Activated naive CD4-positive, alpha-beta T cell treated with anti-CD3 and anti-CD28 coated beads, Interleukin-2, amount 10 ng/mL, durations not matched to agents 7 days and 5 days (primary cell): ENCODE measurements around the gene HLA-F.

Experiments
- CTCF ChIA-PET: fragments of 350-600 bp; sonication (Branson Sonifier 250); formaldehyde crosslinking; loops from one replicate; lab custom pipeline; 2021; ENCODE audit warnings: antibody characterized with exemption; lab: Charles Lee
- DNase-seq: peaks from one replicate; pipeline ENCODE4 v3.0.0-alpha.2; 2020
- H3K27ac Mint-ChIP-seq: one replicate; pipeline ENCODE4 v1.8.0; 2021; ENCODE audit warnings: mild to moderate bottlenecking, moderate library complexity, mixed read lengths
- H3K27me3 Mint-ChIP-seq: one replicate; pipeline ENCODE4 v1.8.0; 2021; ENCODE audit warnings: mild to moderate bottlenecking, mixed read lengths
- H3K36me3 Mint-ChIP-seq: one replicate; pipeline ENCODE4 v1.8.0; 2021; ENCODE audit warnings: mixed read lengths
- H3K4me1 Mint-ChIP-seq: one replicate; pipeline ENCODE4 v1.8.0; 2021; ENCODE audit warnings: mixed read lengths
- H3K4me3 Mint-ChIP-seq: one replicate; pipeline ENCODE4 v1.8.0; 2021; ENCODE audit warnings: mild to moderate bottlenecking, moderate library complexity, mixed read lengths
- H3K9me3 Mint-ChIP-seq: one replicate; pipeline ENCODE4 v1.8.0; 2021; ENCODE audit warnings: mixed read lengths

Gene HLA-F

GRCh38 chr6:29743568-29743967 lies 20.3 kb downstream of the HLA-F start:
- Mint-ChIP-seq H3K36me3 (peaks cover 13% of the 10 kb centered on the region), H3K4me3 (no peak overlapping the region), H3K9me3 (no peaks in the 10 kb centered on the region), H3K27me3 (peaks cover 11% of the 10 kb centered on the region), H3K4me1 (peaks cover 20% of the 10 kb centered on the region), H3K27ac (no peak overlapping the region)
- CTCF ChIA-PET, result interaction anchor here (1.1 kb wide), 1 partner anchor 9 kb away, joined by 3 read pairs; no protein-coding TSS in a partner anchor
- no peak for DNase-seq

- H3K36me3 Mint-ChIP-seq, result peaks cover 13% of the 10 kb centered on the region
- CTCF ChIA-PET, result interaction anchor here (1.1 kb wide), 1 partner anchor 9 kb away, joined by 3 read pairs; no protein-coding TSS in a partner anchor
- peaks cover 11% of the 10 kb centered on the region for H3K27me3 Mint-ChIP-seq
- no peak overlapping the region for H3K27ac Mint-ChIP-seq
- no peaks in the 10 kb centered on the region for H3K9me3 Mint-ChIP-seq
- H3K4me3 Mint-ChIP-seq, result no peak overlapping the region
- DNase-seq, result no peak
- H3K4me1 Mint-ChIP-seq, result peaks cover 23% of the 10 kb centered on the region
These were observed 20.9 kb downstream of the HLA-F start for GRCh38 chr6:29744131-29744530.

GRCh38 chr6:29744621-29745020 lies 21.4 kb downstream of the HLA-F start:
- Mint-ChIP-seq H3K4me3 (no peak overlapping the region), H3K27me3 (peaks cover 11% of the 10 kb centered on the region), H3K27ac (no peak overlapping the region), H3K36me3 (peaks cover 13% of the 10 kb centered on the region), H3K4me1 (peaks cover 28% of the 10 kb centered on the region), H3K9me3 (no peaks in the 10 kb centered on the region)
- no peak for DNase-seq
- CTCF ChIA-PET, result interaction anchor here (1.1 kb wide), 1 partner anchor 8 kb away, joined by 3 read pairs; no protein-coding TSS in a partner anchor

GRCh38 chr6:29745386-29745785 lies 22.2 kb downstream of the HLA-F start:
- Mint-ChIP-seq H3K9me3 (no peaks in the 10 kb centered on the region), H3K4me1 (peaks cover 34% of the 10 kb centered on the region), H3K27me3 (peaks cover 11% of the 10 kb centered on the region), H3K4me3 (no peak overlapping the region), H3K27ac (no peak overlapping the region), H3K36me3 (peaks cover 13% of the 10 kb centered on the region)
- DNase-seq, result no peak
- CTCF ChIA-PET, result no interaction called here

GRCh38 chr6:29745855-29746449 lies 22.7 kb downstream of the HLA-F start:
- peaks cover 38% of the 10 kb centered on the region for H3K4me1 Mint-ChIP-seq
- DNase-seq, result no peak
- CTCF ChIA-PET, result no interaction called here
- no peak overlapping the region for H3K27ac Mint-ChIP-seq
- peaks cover 11% of the 10 kb centered on the region for H3K27me3 Mint-ChIP-seq
- no peaks in the 10 kb centered on the region for H3K9me3 Mint-ChIP-seq
- H3K36me3 Mint-ChIP-seq, result peaks cover 13% of the 10 kb centered on the region
- H3K4me3 Mint-ChIP-seq, result no peak overlapping the region

- no peak for DNase-seq
- H3K27me3 Mint-ChIP-seq, result peaks cover 11% of the 10 kb centered on the region
- CTCF ChIA-PET, result no interaction called here
- no peak overlapping the region for H3K27ac Mint-ChIP-seq
- peaks cover 47% of the 10 kb centered on the region for H3K4me1 Mint-ChIP-seq
- H3K4me3 Mint-ChIP-seq, result peak overlapping the region; percentile 96
- no peaks in the 10 kb centered on the region for H3K9me3 Mint-ChIP-seq
- peaks cover 13% of the 10 kb centered on the region for H3K36me3 Mint-ChIP-seq
These were observed 23.8 kb downstream of the HLA-F start for GRCh38 chr6:29746846-29747687.

GRCh38 chr6:29747688-29748250 lies 24.5 kb downstream of the HLA-F start:
- DNase-seq, result no peak
- Mint-ChIP-seq H3K36me3 (peaks cover 13% of the 10 kb centered on the region), H3K4me1 (peaks cover 51% of the 10 kb centered on the region), H3K27me3 (peaks cover 17% of the 10 kb centered on the region), H3K27ac (peak overlapping the region; percentile 67), H3K4me3 (peak overlapping the region; percentile 96), H3K9me3 (no peaks in the 10 kb centered on the region)
- CTCF ChIA-PET, result interaction anchor here (1.0 to 3.0 kb wide), 6 partner anchors 10 to 98 kb away, joined by 3 to 21 read pairs (median 3); no protein-coding TSS in a partner anchor

GRCh38 chr6:29748391-29749307 lies 25.4 kb downstream of the HLA-F start:
- peaks cover 13% of the 10 kb centered on the region for H3K36me3 Mint-ChIP-seq
- H3K9me3 Mint-ChIP-seq, result no peaks in the 10 kb centered on the region
- H3K27ac Mint-ChIP-seq, result peak overlapping the region; percentile 70
- H3K4me3 Mint-ChIP-seq, result peak overlapping the region; percentile 96
- DNase-seq, result peak; percentile 94
- H3K27me3 Mint-ChIP-seq, result peaks cover 22% of the 10 kb centered on the region
- H3K4me1 Mint-ChIP-seq, result peaks cover 58% of the 10 kb centered on the region
- CTCF ChIA-PET, result interaction anchor here (0.9 to 3.0 kb wide), 15 partner anchors 9 to 98 kb away, joined by 3 to 21 read pairs (median 4); no protein-coding TSS in a partner anchor

GRCh38 chr6:29749308-29749662 lies 26.1 kb downstream of the HLA-F start:
- H3K36me3 Mint-ChIP-seq, result peaks cover 14% of the 10 kb centered on the region
- DNase-seq, result no peak
- peak overlapping the region; percentile 96 for H3K4me3 Mint-ChIP-seq
- peaks cover 22% of the 10 kb centered on the region for H3K27me3 Mint-ChIP-seq
- H3K27ac Mint-ChIP-seq, result peak overlapping the region; percentile 69
- CTCF ChIA-PET, result interaction anchor here (0.7 to 3.0 kb wide), 15 partner anchors 9 to 99 kb away, joined by 3 to 21 read pairs (median 4); no protein-coding TSS in a partner anchor
- peaks cover 60% of the 10 kb centered on the region for H3K4me1 Mint-ChIP-seq
- no peaks in the 10 kb centered on the region for H3K9me3 Mint-ChIP-seq

- peaks cover 22% of the 10 kb centered on the region for H3K27me3 Mint-ChIP-seq
- H3K4me1 Mint-ChIP-seq, result peaks cover 60% of the 10 kb centered on the region
- peaks cover 14% of the 10 kb centered on the region for H3K36me3 Mint-ChIP-seq
- H3K4me3 Mint-ChIP-seq, result peak overlapping the region; percentile 96
- H3K27ac Mint-ChIP-seq, result no peak overlapping the region
- no peak for DNase-seq
- no peaks in the 10 kb centered on the region for H3K9me3 Mint-ChIP-seq
- CTCF ChIA-PET, result interaction anchor here (0.7 to 3.0 kb wide), 12 partner anchors 10 to 100 kb away, joined by 3 to 21 read pairs (median 4); no protein-coding TSS in a partner anchor
These were observed 26.4 kb downstream of the HLA-F start for GRCh38 chr6:29749668-29750067.

GRCh38 chr6:29750709-29751108 lies 27.5 kb downstream of the HLA-F start:
- peaks cover 68% of the 10 kb centered on the region for H3K4me1 Mint-ChIP-seq
- no peak for DNase-seq
- H3K9me3 Mint-ChIP-seq, result no peaks in the 10 kb centered on the region
- H3K4me3 Mint-ChIP-seq, result no peak overlapping the region
- peaks cover 10% of the 10 kb centered on the region for H3K36me3 Mint-ChIP-seq
- H3K27me3 Mint-ChIP-seq, result peaks cover 25% of the 10 kb centered on the region
- CTCF ChIA-PET, result interaction anchor here (1.2 to 3.0 kb wide), 5 partner anchors 11 to 48 kb away, joined by 3 to 21 read pairs (median 5); no protein-coding TSS in a partner anchor
- no peak overlapping the region for H3K27ac Mint-ChIP-seq

GRCh38 chr6:29751480-29751879 lies 28.2 kb downstream of the HLA-F start:
- Mint-ChIP-seq H3K4me3 (peak overlapping the region; percentile 91), H3K4me1 (peaks cover 63% of the 10 kb centered on the region), H3K27ac (no peak overlapping the region), H3K36me3 (peaks cover 4% of the 10 kb centered on the region), H3K9me3 (no peaks in the 10 kb centered on the region), H3K27me3 (peaks cover 29% of the 10 kb centered on the region)
- CTCF ChIA-PET, result interaction anchor here (1.2 to 5.3 kb wide), 5 partner anchors 13 to 49 kb away, joined by 3 to 34 read pairs (median 7); no protein-coding TSS in a partner anchor
- DNase-seq, result no peak
